ENCODE data around the gene NRGN.

The NRGN gene

DNA sequence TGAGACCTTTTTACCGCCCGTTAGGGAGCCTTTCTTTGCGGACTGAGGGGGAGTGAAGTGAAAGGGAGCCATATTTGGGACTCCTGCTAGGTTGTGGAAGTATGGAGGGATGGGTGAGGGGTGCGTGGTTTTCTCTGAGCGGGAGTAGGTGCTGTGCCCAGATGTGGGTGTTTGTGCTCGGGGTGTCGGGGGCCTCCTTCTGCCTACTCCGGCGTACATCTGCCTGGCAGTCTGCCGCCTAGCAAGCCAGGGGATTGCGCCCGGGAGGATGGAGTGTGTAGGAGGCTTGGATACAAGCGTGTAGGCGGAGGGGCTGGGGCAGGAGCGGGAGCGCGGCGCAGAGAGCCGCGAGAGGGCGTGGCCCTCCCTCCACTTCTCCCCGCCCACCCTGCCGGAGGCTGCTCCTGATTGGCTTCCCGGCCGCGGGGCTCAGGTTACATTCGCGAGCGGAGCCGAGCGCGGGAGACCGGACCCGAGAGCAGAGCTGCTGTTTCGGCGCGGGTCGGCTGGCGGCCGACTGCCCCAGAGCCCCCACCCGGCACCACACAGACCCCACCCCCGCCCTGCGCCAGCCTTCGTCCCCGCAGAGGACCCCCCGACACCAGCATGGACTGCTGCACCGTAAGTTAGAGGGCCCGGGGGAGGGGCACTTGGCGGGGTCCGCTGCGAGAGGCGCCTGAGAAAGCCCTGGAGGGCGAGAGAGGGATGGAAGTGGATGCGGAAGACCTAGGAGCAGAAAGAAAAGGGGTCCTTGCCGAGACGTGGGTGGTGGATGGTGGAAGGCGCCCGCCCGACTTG, at the start of gene NRGN:
TSS of gene NRGN (plus strand) at position 464 of the 798 bp plus-strand sequence. CDS start at position 607, 143 bp downstream.
- in situ Hi-C loops (cut with MboI; ENCODE audit: low sequenced_read_pairs), result no loop called here

DNA sequence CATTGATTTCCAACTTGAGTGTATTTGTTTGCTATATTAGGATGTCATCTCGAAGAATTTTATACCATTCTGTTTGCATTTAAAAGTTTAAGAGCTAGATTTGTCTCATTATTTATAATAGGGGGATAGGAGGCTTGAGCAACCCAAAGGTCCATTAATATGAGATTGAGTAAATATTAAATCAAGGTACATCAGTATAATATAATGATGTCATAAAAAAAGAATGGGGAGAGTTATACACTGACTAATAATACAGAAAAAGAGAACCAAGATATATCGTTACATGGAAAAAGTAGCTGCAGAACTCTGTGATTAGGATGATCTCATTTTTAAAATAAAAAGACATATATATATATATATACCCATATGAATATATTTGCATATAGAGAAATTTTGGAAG, 46.6 kb upstream of the NRGN start:
- in situ Hi-C loops (cut with MboI; ENCODE audit: low sequenced_read_pairs), result no loop called here

DNA sequence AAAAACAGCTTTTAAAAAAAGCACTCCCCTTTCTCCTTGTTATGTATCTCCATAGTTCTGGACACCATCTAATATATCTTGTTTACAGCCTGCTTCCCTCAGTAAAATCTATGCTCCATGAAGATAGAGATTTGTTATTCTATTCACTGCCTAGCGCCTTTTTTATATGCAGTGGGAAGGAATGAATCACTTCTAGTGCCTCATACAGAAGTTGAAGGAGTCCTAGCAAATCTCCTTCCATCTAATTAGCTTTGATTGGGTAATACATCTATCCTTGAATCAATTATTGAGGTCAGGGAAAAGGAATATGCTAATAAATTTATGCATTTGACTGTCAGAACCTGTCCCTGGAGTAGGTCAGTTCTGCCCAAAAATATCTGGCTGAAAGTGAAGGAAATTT, 40.2 kb upstream of the NRGN start:
- in situ Hi-C loops (cut with MboI; ENCODE audit: low sequenced_read_pairs), result no loop called here

DNA sequence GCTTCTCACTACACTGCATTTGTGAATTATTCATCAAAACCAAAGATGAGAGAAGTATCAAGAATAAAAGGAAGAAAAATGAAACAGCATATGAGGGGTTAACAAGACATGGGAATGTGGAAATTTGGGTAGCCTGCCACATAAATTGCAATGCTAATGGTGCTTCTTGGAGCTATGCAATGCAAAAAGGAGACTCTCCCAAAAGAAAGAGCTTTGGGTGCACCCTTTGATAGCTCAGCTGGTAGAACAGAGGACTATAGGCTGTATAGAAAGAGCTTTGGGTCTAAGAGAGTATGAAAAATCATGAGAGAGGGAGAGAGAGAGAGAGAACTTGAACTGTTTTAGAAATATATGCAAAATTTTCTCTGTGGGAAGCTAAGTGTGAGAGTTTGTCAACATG, 39.7 kb upstream of the NRGN start:
- in situ Hi-C loops (cut with MboI; ENCODE audit: low sequenced_read_pairs), result no loop called here

DNA sequence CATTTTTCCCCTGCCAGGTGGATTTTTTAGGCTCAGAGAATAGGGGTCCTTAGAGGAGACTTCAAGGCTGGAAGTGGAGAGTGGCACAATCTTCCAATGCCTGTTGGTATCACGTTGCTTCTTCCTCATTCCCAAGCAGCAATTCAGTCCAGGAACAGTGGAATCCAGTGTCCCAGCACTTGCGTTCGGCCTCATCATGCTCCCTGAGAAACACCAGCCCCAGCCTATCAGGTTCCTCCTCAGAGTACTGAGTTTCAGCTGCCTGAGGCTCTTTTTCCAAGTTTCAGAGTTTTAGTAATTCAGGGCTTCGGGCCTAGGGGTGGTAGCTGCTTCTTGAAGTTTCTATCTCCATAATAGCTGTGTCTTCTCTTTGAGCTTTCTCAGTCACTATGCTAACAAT, 31.9 kb upstream of the NRGN start:
- in situ Hi-C loops (cut with MboI; ENCODE audit: low sequenced_read_pairs), result no loop called here

DNA sequence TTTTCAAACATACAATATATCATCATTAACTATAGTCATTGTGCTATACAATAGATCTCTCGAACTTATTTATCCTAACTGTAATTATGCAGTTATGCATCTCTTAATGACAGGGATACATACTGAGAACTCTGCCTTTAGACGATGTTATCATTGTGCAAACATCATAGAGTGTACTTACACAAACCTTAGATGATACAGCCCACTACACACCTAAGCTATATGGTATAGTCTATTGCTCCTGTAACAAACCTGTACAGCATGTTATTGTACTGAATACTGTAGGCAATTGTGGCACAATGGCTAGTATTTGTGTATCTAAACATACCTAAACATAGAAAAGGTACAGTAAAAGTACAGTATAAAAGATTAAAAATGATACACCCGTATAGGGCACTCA, 27.4 kb upstream of the NRGN start:
- in situ Hi-C loops (cut with MboI; ENCODE audit: low sequenced_read_pairs), result no loop called here

DNA sequence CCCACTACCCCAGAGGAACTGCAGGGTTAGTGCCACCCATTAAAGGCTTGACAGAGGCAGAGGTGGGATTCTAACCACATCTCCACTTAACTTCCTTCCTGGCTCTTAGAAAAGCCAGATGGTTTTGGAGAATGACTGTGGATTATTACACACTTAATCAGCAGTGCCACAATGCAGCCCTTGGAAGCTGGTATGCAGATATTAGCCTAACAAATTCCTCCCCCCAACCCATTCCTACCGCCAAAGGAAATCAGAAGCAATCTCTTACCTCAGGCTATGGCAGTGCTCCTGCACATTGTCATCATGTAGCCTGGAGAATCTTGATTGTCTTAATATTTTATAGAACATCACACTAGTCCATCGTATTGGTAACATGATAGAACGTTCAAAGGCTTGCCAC, 23.2 kb upstream of the NRGN start:
- in situ Hi-C loops (cut with MboI; ENCODE audit: low sequenced_read_pairs), result no loop called here

DNA sequence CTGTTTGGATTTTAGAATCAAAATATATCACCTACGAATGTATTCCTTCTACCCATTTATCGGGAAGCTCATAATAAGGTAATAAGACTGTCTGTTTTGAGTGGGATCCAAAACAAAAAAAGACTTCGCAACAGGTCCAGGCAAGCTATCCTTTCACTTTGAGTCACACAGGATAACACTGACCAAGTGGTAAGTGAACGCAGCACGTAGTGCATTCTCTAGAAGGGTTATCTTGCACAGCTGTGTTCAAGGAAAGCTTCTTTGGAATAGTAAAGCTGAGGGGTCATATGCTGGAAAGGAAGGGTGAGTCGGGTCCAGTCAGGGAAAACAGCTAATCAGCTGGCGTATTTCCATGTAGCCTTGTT, 22.3 kb upstream of the NRGN start:
- in situ Hi-C loops (cut with MboI; ENCODE audit: low sequenced_read_pairs), result no loop called here

DNA sequence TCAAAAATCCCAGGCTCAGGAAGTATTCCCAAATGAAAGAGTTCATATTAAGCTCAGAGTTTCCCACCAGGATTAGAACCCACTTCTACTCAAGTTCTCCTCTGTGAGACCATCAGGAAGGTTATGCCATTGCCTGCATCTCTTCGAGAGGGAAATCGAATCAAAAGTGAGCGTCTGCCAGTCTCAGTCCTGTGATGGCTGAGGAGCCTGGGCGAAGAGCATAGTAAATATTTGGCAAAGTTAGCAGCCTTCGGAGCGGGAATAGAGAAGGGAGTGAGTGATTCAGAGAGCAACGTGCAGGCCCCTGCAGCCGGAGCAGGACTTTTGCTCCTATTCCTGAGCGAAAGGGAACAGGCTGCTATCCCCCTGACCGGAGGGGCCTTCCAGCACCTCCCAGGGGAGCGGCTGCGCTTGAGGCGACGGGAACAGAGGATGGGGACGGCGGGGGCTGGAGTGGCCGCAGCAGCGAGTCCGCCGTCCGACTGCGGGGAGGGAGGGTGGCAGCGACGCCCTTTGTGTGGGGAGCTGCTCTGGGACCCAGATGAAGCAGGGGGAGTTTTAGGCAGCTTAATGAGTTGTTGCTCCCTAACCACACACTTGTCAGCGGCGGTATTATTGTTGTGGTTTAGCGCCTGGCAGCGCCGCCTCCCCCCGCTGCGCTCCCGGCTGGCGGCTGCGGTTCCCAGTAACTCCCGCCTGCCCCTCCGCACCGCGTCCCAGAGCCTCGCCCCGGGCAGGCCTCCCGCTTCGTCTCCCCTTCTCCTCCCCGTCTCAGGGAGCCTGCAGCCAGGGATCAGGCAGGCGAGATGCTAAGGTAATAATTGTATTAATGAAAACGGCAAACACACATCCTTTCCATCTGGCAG, 21.7 kb upstream of the NRGN start:
- in situ Hi-C loops (cut with MboI; ENCODE audit: low sequenced_read_pairs), result no loop called here

DNA sequence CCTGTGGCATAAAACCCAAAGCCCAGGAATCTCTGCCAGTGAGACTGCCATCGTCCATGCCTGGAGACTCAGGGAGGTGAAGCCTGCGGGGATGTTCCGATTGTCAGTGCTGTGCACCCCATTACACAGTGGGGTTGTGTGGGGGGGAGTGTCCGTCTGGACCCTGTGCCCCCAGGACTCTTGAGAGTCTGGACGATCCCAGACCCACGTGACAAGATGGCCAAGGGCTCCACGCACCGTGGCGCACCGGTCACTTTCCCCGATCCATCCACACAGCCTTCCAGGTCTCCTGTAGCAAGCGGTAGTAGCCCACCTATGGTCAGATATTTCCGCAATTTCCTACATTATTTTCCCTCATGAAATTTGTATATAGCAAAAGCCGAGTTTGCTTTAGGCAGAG, 20.9 kb upstream of the NRGN start:
- in situ Hi-C loops (cut with MboI; ENCODE audit: low sequenced_read_pairs), result no loop called here

DNA sequence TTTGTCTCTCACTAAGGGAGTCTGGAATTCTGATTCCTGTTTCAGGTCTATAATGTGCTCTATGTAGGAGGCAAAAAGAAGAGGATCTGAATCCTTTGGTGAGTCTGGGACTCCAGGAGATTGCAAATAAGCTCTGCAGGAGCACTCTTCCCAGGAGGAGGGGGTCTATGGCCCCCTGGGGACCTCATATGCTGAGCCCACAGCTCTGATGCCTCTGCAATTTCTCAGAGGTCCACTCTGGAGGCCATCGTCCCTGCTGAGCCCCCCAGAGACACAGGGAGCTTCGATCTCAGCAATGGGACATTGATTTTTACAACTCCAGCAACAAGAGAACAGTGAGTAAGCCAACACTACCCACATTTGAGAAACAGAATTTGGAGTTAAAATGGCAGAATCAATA, 20.2 kb upstream of the NRGN start:
- in situ Hi-C loops (cut with MboI; ENCODE audit: low sequenced_read_pairs), result no loop called here

DNA sequence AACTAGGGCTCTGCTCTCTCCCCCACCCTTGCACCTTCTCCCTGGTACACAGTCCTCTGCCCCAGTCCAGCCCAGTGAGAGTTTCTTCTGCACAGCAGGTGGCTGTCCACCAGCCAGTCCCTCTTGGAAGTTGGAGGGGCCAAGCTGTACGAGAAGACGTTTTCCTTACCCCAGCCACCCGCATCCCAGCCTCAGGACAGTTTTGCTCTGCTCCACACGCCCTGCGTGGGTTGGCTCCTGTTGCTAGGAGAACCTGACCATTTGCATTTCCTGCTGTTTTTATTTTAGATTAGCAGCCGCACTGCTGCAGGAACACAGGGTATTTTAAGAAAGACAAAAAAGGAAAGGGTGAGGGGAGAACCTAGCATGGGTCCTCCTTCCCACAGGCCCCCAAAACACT, 17.6 kb upstream of the NRGN start:
- in situ Hi-C loops (cut with MboI; ENCODE audit: low sequenced_read_pairs), result no loop called here

DNA sequence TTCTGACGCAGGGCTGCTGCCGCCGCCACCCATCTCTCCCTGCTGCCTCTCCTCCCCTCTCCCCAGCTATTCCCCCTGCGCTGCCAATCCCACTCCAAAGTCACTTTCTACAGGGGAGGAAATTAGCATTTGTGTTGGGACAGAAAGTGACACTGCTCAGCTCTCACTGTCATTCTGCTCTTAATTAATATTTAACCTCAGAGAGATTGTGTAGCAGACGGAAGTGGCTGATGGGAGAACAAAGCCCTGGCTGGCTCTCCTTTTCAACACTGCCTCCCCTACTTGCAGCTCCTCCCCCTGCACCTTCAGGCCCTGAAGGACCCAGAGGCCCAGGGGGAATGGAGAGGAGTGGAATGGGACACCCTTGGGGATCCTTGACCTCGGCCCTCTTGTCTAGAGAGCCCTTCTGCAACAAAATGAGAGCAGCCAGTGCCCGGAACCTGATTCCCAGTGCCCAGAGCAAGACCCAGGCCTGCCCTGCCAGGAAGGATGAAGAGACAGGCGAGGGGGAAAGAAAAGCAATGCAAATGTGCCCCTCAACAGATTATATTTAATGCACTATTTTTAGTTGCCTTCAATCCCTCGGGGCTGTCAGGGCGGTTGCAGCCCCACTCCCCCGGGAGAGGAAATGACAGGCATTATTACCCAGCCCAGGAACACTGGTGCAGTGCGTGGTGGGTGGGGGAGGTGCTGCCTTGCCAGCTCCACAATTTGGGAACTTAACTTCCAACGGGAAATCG, 14.6 kb upstream of the NRGN start:
- in situ Hi-C loops (cut with MboI; ENCODE audit: low sequenced_read_pairs), result no loop called here

DNA sequence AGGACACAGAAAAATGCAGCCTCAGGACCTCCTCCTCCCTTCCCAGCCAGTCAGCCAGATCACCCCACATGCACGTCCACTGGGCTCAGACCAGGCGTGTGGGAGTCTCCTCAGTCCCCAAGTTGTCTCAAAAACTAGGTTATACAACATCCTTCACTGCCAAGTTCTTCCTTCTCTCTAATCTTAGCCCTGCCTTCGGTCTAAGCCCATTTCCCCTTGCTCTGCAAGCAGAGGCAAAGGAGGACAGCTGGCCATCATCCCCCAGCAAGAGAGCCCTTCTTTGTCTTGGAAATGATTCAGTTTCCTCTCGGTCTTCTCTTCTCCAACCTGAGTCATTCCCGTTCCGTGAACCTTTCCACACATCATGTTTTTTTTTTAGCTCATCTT, 14.0 kb upstream of the NRGN start:
- in situ Hi-C loops (cut with MboI; ENCODE audit: low sequenced_read_pairs), result no loop called here

DNA sequence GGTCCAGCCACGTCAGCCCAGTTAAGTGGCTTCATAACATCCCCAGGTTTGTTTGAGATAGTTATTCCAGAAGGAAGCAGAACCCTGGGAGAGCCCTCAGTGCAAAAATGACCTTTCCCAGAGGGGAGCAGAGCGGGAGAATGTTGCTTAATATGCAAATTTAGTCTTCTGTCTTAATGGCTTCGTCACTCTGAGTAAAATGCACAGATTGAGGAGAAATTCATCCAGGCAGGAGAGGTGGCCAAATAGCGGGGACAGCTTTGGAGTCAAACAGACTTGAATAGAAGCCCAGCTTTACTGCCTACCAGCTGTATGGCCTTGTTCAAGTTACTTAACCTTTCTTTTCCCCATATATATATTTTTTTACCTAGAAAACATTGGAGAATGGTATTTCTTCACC, 12.3 kb upstream of the NRGN start:
- in situ Hi-C loops (cut with MboI; ENCODE audit: low sequenced_read_pairs), result no loop called here

DNA sequence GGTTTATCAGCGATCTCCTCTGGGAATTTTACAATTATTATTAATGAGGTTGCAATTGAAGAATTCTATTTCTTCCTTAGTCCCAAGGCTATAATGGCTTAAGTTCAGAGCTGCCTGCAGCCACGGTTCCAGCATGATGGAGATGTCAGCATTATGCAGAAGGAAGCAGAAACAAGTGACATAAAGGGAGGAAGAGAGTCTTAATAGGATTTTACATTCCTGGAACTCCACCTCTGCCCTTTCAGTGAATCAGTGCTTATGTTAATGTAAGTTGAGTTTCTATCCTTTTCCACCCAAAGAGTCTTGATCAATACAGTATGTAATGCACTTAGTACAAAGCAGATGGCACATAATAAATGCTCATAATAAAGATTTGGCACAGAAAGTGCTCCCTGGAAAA, 11.6 kb upstream of the NRGN start:
- in situ Hi-C loops (cut with MboI; ENCODE audit: low sequenced_read_pairs), result no loop called here

DNA sequence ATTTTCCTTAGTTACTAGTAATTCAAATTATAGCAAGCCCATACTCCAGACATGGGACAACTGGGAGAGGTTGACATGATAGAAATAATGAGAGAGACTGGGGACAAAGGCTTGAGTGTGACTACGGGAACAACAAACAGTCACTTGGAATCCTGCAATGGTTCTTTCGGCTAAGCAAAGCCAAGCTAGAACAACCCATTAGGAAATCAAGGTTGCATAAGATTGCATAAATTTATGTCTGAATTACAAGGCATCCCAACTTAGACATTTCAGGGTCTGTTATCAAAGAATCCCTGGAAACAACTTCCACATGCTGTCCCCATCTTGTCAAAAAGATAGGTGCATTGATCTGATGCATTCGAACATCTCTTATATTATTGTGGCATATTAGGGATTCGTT, 10.2 kb upstream of the NRGN start:
- in situ Hi-C loops (cut with MboI; ENCODE audit: low sequenced_read_pairs), result no loop called here

DNA sequence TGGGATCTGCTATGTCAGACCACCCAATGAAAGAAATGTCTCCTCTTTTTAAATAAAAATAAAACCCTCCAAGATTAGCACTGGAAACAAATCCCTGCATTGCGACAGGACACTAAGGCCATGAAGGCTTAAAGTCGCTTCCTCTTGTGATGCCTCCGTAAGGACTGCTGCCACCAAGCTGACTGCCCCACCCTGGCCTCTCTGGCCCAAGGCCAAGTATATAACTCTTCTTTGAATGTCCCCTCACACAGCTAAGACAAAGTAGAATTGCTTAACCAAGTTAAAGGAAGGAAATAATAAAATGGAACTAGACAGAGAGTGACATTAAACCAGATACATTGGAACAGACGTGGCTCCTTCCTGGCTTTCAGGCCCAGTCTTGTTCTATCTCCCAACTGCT, 7.5 kb upstream of the NRGN start:
- in situ Hi-C loops (cut with MboI; ENCODE audit: low sequenced_read_pairs), result no loop called here

DNA sequence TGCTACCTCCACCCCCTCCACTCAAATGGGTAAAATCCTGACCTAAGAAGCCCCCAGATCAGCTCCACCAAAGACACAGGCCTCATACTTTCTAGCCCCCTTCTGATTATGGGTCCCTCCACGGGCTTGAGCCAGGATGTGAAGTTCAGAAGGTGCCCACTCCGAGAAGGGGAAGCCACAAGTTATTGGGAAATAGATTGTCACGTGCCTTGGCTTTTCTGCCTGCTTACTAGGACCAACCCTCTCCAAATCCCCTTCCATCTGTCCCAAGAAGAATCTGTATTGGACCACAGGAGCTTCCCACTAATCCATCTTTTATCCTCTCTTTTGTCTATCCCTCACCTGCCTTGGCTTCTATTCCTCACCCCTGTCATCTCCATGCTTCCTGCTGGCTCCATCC, 3.0 kb upstream of the NRGN start:
- in situ Hi-C loops (cut with MboI; ENCODE audit: low sequenced_read_pairs), result no loop called here

DNA sequence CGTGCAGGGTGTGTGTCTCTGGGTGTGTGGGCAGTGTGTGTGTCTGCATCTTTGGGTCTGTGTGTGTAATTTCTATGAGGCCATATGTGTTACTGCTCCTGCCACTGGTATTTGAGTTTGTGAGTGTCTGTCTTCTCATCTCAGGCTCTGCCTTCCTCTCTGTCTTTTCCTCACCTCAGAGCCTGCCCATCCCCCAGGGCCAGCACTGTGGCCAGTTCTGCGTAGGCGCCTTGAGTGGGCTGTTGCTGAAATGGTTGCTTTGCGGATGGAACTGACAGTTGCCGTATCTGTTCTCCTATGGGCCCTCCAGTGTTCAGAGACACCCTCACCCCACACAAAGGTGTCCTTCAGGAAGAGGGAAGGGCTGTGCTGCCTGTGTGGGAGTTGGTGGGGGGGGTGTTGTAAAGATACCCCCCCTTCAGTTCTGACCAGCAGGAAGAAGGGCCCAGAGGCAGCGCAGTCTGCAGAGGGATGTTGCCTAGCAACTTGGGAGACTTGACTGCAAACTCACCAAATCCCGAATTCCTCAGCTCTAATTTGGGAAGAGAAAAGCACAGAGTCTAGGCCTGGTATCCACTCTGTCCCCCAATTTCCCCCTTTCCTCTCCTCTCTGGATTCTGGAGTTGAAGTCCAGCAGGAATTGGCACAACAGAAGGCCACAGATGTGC, 2.0 kb upstream of the NRGN start:
- in situ Hi-C loops (cut with MboI; ENCODE audit: low sequenced_read_pairs), result no loop called here

Data from HL-60/S4 (cell line).